SK-N-MC (cell line): ENCODE measurements around the gene SYCN.

ENCODE experiments used
- EZH2 ChIP-seq: fragments of 200-600 bp; sonication (generic); IDR thresholded peaks from one replicate; pipeline ENCODE4 v1.6.1; 2017; ENCODE audit warnings: antibody characterized with exemption
- POLR2AphosphoS5 ChIP-seq: IDR thresholded peaks from 2 replicates; pipeline ENCODE4 v1.6.1; 2012; ENCODE audit warnings: mild to moderate bottlenecking, low read depth, low read length, borderline replicate concordance

DNA sequence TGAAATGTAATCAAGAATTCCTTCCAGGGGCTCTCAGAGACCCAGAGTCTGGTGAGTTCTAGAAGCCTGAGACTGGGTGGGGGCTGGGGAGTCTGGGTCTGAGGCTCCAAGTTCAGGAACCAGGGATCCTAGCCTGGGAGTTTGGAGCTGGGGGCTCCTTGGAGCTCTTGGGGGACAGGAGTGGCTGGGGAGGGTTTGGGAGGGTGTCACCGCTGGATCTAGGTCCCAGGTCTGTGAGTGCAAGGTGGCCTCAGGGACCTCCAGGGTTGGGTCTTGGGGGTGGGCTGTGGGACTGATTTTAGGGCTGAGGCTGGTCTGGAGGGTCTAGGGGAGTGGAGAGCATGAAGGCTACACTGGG lies 1.1 kb downstream of the SYCN start:
- TF ChIP-seq EZH2 (no peak), POLR2AphosphoS5 (no peak)
